ENCODE measurements around the gene ZNF599. TPM values are rescaled to one million over a fixed set of nuclear protein-coding genes. Genes with fewer than 3 reads are reported as not detected.

The ZNF599 gene
- total RNA-seq, 2 donors from 2014 or later, result 4.1 to 5.8 TPM

GRCh38 chr19:34759218-34759917, 13.6 kb downstream of the ZNF599 start:
- DNase-seq (ENCODE audit: low spot score), result no peak
- intact Hi-C loops (cut with DNase I), result no loop called here

DNA sequence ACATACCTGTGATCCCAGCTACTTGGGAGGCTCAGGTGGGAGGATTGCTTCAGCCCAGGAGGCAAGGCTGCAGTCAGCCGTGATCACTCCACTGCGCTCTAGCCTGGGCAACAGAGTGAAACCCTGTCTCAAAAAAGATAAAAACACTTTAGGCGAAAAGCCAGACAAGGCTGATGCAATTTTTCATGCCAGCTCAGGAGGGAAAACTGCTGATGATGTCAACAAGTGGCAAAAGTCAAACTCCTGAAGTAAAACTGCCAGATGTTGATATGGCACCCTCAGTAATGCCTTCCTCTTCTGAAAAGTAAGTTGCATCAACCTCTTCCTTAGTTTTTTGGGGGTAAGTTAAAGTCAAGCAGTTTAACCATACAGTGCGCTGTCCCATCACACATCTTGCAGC, 15.6 kb downstream of the ZNF599 start:
- no peak for DNase-seq (ENCODE audit: low spot score)
- intact Hi-C loops (cut with DNase I), result no loop called here

DNA sequence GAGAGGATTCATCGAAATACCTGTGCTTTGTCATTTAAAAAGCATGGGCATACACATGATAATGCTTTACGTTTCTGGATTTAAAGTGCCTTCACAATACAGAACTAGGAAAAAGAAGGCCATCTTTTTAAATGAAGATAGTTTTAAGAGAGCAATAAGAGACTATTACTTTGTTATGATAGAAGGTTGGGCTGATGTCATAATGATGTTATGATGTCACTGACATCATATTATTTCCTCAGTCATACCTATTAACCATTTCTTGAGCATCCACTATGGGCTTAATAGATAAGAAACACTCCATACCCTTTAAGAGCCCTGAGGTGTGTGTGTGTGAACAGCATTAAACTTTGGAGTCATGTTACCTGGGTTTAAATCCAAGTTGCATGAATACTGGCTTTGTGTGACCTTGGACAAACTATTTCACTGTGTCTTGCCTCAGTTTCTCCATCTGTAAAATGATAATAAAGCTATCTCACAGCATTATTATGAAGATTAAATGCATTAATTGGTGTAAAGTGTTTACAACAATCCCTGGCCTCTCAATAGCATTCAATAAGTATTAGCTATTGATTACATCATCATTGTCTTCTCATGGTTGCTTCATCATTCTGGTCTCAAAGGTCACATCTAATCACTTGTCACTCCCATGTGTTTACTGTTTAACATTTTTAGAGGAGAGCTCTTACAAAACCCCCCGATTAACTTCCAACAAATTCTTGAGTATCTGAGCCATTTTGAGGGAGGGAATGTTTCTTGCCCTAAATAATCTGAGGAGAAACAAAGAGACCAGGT, 27.9 kb downstream of the ZNF599 start:
- DNase-seq (ENCODE audit: low spot score), result no peak
- intact Hi-C loops (cut with DNase I), result loop anchor here in 1 of 2 donors (5.0 kb wide), 1 partner anchor 208 kb away; no protein-coding TSS in a partner anchor

DNA sequence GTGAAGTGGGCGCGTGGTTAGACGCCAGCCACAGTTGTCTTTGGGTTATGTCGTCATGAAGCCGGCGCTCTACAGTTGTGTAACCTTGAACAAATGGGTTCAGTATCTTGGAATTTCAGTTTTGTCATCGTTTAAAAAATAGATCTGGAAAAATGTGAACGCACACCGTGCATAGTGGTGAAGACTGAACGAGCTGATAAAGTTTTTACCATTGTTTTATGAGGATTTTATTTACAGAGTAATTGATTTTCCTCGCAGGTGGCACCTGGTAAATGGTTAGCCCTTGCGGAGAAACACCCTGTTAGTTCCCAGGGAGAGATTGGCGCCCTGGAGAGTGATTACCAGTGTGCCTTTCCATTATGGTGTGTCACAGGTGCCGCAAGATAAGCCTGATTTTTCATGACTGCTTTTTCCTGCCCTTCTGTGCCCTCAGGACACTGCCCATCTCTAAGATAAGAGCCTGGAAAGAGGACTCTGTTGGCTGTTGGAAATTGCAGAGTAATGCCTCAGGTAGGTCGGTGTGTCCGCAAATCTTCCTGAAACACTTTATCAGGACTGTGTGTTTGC, 38.4 kb downstream of the ZNF599 start:
- no peak for DNase-seq (ENCODE audit: low spot score)
- intact Hi-C loops (cut with DNase I), result no loop called here

DNA sequence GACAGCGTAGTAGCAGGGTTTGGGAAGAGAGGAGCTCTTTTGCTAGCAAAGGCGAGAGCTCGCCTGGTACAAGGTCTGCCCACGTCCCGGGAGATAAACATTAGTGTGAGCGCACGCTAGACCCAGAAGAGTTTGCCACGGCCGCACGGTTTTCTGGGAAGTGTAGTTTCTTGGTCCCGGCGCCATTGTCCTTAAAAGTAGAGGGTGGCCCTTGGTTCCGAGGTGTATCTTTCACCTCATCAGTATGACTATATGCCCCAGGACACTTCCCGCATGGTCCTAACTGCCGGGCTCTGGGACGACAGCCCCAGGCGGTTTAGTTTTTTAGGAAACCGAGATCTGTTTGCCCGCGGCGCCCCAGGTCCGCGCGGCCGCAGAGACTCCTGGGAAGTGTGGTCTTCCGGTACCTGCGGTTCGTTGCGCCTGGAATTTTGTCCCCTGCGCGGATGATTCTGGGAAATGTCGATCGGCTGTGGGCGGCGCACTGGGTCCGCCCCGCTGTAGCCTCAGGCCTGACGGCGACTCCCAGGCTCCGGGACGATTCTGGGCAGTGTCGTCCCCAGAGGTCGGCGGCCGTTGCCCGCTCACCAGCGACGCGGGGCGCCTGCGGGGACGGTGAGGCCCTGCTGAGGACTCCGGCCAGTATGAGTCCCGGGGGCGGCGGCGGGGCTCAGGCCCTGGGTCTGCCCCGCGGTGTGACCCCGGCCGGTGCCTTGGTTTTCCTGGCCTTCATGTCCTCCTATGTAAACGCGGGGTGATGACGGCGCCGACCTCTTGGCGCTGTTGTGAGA, 39.1 kb downstream of the ZNF599 start, which contains the start of gene ZNF181:
ZNF181 (plus strand) TSS at position 498 of the 791 bp plus-strand sequence. CDS start 795 bp downstream, outside the sequence.
- DNase-seq (ENCODE audit: low spot score), result peak; percentile 97
- intact Hi-C loops (cut with DNase I), result no loop called here

GRCh38 chr19:34733266-34733745, 39.7 kb downstream of the ZNF599 start:
- intact Hi-C loops (cut with DNase I), result no loop called here
- DNase-seq (ENCODE audit: low spot score), result peak; percentile 85

- intact Hi-C loops (cut with DNase I), result no loop called here
- no peak for DNase-seq (ENCODE audit: low spot score)
Observed at GRCh38 chr19:34732612-34733211, 40.3 kb downstream of the ZNF599 start.

- DNase-seq (ENCODE audit: low spot score), result no peak
- intact Hi-C loops (cut with DNase I), result no loop called here
Observed at GRCh38 chr19:34731964-34732363, 41.1 kb downstream of the ZNF599 start.

DNA sequence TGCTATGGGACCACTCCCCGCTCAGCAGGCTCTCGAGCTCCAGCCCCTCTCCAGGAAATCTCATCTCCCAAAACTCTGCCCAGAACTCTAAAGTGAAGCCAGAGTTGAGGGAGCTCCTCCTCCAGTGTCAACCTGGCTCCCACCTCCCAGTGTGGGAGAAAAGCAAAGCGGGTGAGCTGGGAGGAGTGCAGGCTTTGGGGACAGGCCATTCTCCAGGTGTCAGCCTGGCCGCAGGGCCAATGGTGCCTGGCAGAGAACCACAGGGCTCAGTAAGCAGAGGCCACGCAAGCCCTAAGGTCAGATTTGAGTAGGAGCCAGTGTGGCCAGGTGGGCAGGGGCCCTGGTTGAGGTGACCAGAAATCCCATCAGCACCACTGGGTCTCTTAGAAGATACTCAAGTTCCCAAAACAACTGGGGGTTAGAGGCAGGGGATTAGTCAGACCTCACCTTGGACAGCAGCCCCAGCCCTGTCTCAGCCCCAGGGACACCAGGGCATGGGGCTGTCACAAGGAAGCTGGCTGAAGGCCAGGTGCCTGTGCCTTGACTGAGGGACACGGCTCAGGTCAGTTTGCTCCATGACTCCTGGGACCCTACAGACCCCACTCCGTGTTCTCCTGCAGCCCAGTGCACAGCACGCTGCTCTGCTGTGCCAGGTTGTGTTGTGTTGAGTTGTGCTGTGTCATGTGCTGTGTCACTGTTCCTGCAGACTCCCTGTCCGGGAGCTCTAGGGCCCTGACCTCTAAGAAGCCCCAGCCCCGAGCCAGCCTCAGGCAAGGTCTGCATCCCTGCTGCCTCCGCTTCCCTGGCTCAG, 41.8 kb downstream of the ZNF599 start:
- DNase-seq (ENCODE audit: low spot score), result no peak
- intact Hi-C loops (cut with DNase I), result no loop called here

DNA sequence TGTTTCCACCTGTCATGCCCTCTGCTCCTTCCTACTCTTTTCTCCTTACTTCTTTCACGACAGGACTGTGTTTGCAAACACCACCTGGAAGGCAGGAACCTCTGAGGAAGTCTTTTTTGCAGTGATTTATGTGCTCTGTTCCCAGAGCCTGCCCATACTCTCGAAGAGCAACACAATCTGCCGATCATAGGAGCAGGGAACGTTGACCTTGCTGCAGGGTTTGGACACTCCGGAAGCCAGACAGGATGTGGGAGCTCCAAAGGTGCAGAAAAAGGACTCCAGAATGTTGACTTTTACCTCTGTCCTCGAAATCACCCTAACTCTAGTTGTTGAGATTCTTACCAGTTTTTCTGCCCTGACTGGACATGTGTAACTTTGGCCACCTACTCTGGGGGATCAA, 47.6 kb downstream of the ZNF599 start:
- intact Hi-C loops (cut with DNase I), result no loop called here
- no peak for DNase-seq (ENCODE audit: low spot score)

- intact Hi-C loops (cut with DNase I), result no loop called here
- no peak for DNase-seq (ENCODE audit: low spot score)
Observed at GRCh38 chr19:34722353-34722752, 50.7 kb downstream of the ZNF599 start.

DNA sequence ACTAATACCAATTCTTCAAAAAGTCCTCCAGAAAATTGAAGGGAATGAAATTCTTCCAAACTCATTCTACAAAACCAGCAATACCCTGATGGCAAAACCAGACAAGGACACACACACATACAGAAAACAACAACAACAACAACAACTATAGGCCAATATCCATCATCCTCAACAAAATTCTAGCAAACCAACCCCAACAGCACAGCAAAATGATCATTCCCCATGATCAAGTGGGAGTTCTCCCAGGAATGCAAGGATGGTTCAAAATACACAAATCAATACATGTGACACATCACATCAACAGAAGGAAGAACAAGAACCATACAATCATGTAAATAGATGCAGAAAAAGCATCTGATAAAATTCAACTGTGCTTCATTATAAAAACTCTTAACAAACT, 57.7 kb downstream of the ZNF599 start:
- intact Hi-C loops (cut with DNase I), result no loop called here

DNA sequence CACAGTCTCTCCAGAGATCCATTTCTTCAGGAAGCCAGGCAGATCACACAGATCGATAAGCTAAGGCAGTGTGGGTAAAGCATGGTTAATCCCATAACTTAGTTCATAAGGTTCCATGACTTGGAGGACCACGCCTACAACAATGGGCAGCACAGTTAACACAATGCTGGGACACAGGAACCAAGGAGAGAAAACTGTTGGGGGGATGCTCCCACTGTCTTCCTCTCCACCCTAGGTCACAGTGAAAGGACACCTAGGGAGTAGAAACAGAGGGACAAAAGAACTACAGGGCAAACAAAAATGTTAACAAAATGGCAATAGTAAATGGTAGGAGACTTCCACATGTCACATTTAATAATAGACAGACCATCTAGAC, 59.8 kb downstream of the ZNF599 start:
- intact Hi-C loops (cut with DNase I), result loop anchor here in 1 of 2 donors (5.0 kb wide), 1 partner anchor 76 kb away; no protein-coding TSS in a partner anchor
- no peak for DNase-seq (ENCODE audit: low spot score)

More for the DNA sequence above, 57.7 kb downstream of the ZNF599 start:
- DNase-seq (ENCODE audit: low spot score), result no peak

DNA sequence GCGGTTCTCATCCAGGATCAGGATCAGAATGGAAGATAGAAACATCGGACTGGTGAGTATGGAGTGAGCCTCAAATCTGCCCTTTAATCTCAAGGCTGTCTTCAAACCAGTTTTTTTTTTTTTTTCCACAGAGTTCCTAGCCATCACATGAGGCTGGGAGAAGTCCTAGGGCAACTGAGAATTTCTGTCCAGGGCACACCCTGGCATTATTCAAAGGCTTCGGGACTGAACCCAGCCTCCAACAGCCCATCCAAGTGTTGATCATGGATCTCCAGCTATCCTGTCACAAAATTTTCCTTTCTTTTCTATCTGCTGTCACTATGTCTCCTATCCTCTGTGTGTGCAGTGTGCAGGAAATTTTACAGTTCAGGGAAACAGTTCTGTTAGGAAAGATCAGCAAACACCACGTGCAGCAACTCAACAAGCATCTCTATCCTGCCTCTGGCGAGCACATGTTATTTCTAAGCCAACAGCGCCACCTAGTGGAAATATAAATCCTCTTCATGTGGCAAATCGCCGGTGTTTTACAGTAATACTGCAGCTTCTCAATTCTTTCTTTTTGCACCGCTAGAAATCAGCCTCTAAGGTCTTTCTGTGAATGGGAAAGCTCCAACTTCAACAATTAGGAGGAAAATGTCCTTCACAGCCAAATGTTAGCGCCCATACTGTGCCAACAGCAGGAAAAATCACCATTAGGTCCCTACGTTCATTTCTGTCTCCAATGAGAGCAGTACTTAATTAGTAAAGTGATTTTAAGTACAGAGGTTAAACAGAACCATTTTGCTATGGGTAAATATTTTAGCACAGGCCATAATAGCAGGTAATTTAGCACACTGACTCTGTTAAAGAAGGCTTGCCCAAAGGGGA, 60.4 kb downstream of the ZNF599 start:
- intact Hi-C loops (cut with DNase I), result loop anchor here in 1 of 2 donors (5.0 kb wide), 1 partner anchor 75 kb away; no protein-coding TSS in a partner anchor

DNA sequence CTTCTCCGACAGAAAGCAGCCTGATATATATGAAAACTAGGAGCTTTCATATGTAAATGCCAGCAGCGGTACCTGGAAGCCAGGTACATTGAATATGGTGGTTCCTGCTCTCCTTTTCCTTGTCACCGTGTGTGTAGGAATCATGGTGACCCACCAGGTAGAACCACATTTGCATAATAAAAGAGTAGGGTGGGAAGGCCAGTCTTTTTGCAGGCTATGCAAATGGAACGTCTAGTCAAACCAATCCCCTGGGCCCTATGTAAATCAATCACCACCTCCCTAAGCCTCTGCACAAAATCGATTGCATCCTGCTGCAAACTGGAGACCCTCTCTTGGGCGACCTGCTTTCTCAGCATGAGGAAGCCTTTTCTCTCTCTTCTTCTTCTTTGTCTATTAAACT, 61.1 kb downstream of the ZNF599 start:
- intact Hi-C loops (cut with DNase I), result loop anchor here in 1 of 2 donors (5.0 kb wide), 1 partner anchor 75 kb away; no protein-coding TSS in a partner anchor
- no peak for DNase-seq (ENCODE audit: low spot score)

More for the DNA sequence above, 60.4 kb downstream of the ZNF599 start:
- DNase-seq (ENCODE audit: low spot score), result no peak

Data from posterior vena cava (tissue), 2 donors.